Colonic mucosa (tissue), 4 donors: Measurements from ENCODE around the gene ZNF787. TPM values are rescaled to one million over a fixed set of nuclear protein-coding genes. Genes with fewer than 3 reads are reported as not detected.

ENCODE experiments used
- DNase-seq: peaks from one replicate; pipeline ENCODE4 v3.0.0-alpha.2; 2020
- H3K27ac ChIP-seq: fragments of 200-600 bp; one replicate; pipeline ENCODE4 v1.8.0; 2021
- H3K27me3 ChIP-seq: fragments of 200-600 bp; one replicate; pipeline ENCODE4 v1.8.0; 2021
- H3K36me3 ChIP-seq: fragments of 200-600 bp; one replicate; pipeline ENCODE4 v1.8.0; 2021
- H3K4me1 ChIP-seq: fragments of 200-600 bp; one replicate; pipeline ENCODE4 v1.8.0; 2021; ENCODE audit warnings: mild to moderate bottlenecking
- H3K4me3 ChIP-seq: fragments of 200-600 bp; one replicate; pipeline ENCODE4 v1.8.0; 2021
- H3K9ac ChIP-seq, 2 donors: one replicate each; pipeline ENCODE4 v1.7.0; 2013; ENCODE audit warnings: control low read depth in 2 of 2, low read depth in 2 of 2, low read length in 2 of 2
- H3K9me3 ChIP-seq: fragments of 200-600 bp; one replicate; pipeline ENCODE4 v1.8.0; 2021
- intact Hi-C: fragments of 100-400 bp; cut with DNase I; formaldehyde crosslinking; loops from one replicate; pipeline ENCODE4 v1.14.1; 2022
- total RNA-seq, 2 donors: library from RNA; stranded (reverse); fragmentation: NEBNext Ultra II Directional in 1 of 2; extraction: Animal tissue kit (Norgen Biotek cat#: 25700) in 1 of 2; gene quantifications; one replicate each; pipeline ENCODE4 v1.2.1, GENCODE V29; 2021
- TF ChIP-seq, protein P1 (sequence below): fragments of 200-600 bp; IDR thresholded peaks from one replicate; pipeline ENCODE4 v1.8.0; 2022; ENCODE audit warnings: antibody characterized with exemption, mild to moderate bottlenecking
- donor health status: healthy.
- donor health status: DM: no; HTN: no; CAD: no.
- donor health status: DM: no; HTN: no; CAD: no.

ZNF787 gene
- total RNA-seq, 2 donors from 2014 or later, result 52.1 to 69.2 TPM

DNA sequence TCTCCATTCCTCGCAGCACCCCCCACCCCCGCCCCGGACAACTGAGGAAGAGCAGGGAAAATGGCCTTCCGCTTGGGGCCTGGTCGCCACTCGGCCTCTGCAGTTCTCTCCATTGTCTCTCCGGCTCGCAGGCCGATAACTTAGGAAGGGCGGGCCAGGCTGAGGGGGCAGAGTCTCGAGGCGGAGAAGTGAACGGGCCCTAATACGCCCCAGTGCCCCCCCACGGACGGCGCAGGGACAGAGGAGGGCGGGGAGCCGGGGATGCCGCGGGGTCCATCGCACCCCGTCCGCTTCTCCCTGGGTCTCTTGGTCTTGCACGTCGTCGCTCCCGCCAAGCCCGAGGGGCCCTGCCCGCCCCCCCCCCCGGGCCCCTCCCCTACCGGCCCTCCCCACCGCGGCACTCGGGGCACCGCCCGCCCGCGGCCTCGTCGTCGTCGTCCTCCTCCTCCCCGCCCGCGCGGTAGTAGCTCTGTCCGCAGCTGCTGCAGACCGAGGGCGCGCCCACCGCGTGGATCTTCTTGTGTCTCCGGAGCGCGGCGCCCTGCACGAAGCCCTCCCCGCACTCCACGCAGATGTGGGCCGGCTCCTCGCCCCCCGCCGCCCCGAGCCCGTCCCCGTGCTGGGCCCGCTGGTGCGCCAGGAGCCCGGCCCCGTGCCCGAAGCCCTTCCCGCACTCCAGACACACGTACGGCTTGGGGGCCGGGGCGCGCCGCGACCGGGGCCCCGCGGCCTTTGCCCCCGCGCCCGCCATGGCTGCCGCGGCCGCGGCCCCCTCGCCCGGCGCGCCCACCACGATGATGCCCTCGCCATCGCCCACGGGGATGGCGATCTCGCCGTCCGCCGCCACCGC, 33.2 kb downstream of the ZNF787 start:
- no peak overlapping the region for H3K4me3 ChIP-seq
- TF ChIP-seq, protein P1, sequence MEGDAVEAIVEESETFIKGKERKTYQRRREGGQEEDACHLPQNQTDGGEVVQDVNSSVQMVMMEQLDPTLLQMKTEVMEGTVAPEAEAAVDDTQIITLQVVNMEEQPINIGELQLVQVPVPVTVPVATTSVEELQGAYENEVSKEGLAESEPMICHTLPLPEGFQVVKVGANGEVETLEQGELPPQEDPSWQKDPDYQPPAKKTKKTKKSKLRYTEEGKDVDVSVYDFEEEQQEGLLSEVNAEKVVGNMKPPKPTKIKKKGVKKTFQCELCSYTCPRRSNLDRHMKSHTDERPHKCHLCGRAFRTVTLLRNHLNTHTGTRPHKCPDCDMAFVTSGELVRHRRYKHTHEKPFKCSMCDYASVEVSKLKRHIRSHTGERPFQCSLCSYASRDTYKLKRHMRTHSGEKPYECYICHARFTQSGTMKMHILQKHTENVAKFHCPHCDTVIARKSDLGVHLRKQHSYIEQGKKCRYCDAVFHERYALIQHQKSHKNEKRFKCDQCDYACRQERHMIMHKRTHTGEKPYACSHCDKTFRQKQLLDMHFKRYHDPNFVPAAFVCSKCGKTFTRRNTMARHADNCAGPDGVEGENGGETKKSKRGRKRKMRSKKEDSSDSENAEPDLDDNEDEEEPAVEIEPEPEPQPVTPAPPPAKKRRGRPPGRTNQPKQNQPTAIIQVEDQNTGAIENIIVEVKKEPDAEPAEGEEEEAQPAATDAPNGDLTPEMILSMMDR, result no peak
- H3K27ac ChIP-seq, result no peak overlapping the region
- DNase-seq, result no peak
- intact Hi-C loops, result no loop called here
- H3K4me1 ChIP-seq, result no peaks in the 10 kb centered on the region
- H3K36me3 ChIP-seq, result no peaks in the 10 kb centered on the region
- no peak overlapping the region for H3K9ac ChIP-seq
- H3K9me3 ChIP-seq, result no peaks in the 10 kb centered on the region
- H3K27me3 ChIP-seq, result no peaks in the 10 kb centered on the region

DNA sequence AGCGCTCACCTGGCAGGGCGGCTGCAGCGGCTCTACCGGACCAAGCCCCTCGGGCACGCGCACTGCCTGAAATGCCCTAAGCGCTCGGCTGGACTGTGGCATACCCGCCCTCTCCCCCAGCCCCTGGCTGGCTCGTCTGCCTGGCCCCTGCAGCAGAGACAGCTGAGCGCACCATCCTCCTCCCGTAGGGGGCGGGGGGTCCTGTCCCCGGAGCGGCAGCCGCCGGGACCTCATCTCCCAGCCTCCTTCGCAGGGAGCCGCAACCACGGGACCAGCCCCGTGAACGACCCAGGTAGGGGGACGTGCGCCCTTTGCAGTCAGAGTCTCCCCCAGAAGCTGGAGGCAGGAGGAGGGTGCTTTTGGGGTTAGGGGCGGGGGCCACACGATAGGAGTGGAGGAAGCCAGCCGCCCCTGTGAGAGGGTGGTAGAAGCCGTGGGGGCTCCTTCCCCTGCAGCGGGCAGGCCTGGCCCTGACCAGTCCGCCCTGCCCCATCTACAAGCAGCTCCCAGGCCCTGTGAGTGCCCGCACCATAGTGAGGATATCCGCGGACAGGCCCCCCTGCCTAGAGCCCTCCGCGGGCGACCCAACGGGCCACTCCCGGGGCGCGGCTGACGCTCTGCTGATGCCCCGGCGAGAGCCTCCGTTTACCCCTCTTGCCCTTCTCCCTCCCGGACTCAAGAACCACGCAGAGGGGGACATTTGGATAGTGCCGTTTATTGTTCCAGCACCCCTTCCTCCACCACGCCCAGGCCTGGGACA, 34.2 kb downstream of the ZNF787 start:
- Histone ChIP-seq H3K36me3 (no peaks in the 10 kb centered on the region), H3K9me3 (no peaks in the 10 kb centered on the region), H3K27ac (no peak overlapping the region), H3K27me3 (no peaks in the 10 kb centered on the region), H3K4me3 (no peak overlapping the region), H3K4me1 (no peaks in the 10 kb centered on the region), H3K9ac (no peak overlapping the region)
- no peak for DNase-seq
- TF ChIP-seq, protein P1, result no peak
- intact Hi-C loops, result no loop called here

DNA sequence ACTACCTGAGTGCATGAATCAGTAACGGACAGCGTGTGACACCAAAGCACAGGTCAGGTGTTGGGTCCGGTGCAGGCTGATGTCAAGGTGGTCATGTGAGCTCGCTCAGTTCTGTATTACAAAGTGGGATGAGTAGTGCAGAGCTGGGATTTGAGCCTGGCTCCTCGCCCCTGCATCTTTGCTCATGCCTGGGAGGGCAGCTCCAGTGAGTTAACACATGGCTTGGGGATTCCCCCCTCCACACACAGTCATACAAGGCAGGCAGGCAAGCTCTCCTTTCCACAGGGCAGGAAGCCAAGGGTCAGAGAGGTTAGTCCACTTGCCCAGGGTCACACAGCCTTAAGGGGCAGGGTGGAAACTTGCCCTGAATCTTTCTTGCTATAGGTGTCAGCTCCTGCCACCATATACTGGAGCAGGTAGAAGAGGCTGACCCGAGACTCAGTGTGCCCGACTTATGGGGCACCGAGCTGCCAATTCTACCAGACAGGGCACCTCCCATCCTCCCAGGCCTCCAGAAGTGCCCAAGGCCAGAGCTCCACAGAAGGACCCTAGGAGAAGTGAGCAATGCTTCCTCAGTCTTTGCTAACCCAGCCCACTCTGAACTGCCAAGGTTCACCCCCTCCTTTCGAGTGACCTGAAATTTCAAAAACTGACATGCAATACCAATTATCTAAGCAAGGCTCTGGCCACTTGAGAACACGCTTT, 35.4 kb downstream of the ZNF787 start:
- no peaks in the 10 kb centered on the region for H3K9me3 ChIP-seq
- H3K9ac ChIP-seq, result no peak overlapping the region
- no peaks in the 10 kb centered on the region for H3K36me3 ChIP-seq
- intact Hi-C loops, result no loop called here
- TF ChIP-seq, protein P1, result no peak
- H3K4me3 ChIP-seq, result no peak overlapping the region
- peaks cover 6% of the 10 kb centered on the region for H3K4me1 ChIP-seq
- no peak overlapping the region for H3K27ac ChIP-seq
- no peaks in the 10 kb centered on the region for H3K27me3 ChIP-seq
- DNase-seq, result no peak

DNA sequence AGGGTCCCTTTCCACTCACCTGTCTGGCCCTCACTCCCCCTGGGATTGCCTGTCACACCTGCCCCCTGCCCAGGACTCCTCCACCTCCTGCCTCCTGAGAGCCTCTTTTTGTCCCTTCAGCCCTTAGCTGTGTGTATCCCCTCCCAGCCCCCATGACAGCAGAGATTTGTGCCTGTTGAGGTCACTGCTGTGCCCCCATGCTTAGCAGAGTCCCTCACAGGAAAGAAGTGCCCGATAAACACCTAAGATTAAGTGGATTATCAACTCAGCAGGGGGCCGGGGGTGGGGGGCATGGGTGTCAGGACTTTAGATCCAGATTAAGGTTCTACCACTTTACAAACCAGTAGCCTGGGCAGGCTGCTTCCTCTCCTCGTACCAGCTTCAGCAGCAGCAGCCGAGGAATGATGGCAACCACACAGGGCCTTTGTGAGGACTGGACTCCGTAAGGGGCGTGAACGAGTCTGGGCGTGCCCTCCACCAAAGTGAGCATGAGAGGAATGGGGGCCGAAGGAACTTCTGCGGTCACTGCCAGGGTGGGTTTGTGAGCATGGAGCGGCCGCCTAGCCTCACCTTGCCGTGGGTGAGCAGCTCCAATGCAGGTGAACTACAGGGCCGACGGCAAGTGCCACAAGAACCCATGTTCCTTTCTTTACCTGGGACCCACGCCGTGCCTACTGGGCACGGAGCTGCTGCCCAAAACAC, 36.1 kb downstream of the ZNF787 start:
- intact Hi-C loops, result no loop called here
- Histone ChIP-seq H3K4me1 (peaks cover 7% of the 10 kb centered on the region), H3K36me3 (no peaks in the 10 kb centered on the region), H3K4me3 (no peak overlapping the region), H3K9me3 (no peaks in the 10 kb centered on the region), H3K9ac (no peak overlapping the region), H3K27me3 (no peaks in the 10 kb centered on the region), H3K27ac (no peak overlapping the region)
- no peak for DNase-seq
- TF ChIP-seq, protein P1, result no peak

DNA sequence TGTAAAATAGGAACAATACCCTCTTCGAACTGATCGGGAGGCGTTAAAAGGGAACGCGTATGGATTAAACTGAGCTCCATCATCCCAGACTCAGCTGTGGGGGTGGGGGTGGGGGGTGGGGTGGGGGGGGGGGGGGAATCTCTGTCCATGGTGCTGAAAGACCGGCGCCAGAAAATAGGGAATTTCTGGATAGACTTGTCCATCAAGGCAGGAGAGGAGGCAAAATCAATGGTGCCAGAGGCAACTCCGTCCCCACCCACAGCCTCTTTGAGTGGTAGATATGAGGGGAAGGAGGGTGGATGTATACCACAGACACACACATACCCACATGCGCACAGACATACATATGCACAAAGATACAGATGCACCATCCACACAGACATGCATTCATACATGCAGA, 37.4 kb downstream of the ZNF787 start:
- no peak overlapping the region for H3K27ac ChIP-seq
- H3K4me3 ChIP-seq, result no peak overlapping the region
- TF ChIP-seq, protein P1, result no peak
- intact Hi-C loops, result no loop called here
- DNase-seq, result no peak
- H3K9ac ChIP-seq, result no peak overlapping the region
- H3K36me3 ChIP-seq, result no peaks in the 10 kb centered on the region
- no peaks in the 10 kb centered on the region for H3K27me3 ChIP-seq
- no peaks in the 10 kb centered on the region for H3K9me3 ChIP-seq
- H3K4me1 ChIP-seq, result peaks cover 7% of the 10 kb centered on the region
